ENCODE measurements around the gene ANKRD33B. TPM values are rescaled to one million over a fixed set of nuclear protein-coding genes. Genes with fewer than 3 reads are reported as not detected.
A peak's percentile ranks its signal among the peaks of the same experiment; 100 is the strongest.

The ANKRD33B gene
- total and polyA plus RNA-seq, 11 donors = 0.98 to 33.8 (median 4.9) TPM

DNA sequence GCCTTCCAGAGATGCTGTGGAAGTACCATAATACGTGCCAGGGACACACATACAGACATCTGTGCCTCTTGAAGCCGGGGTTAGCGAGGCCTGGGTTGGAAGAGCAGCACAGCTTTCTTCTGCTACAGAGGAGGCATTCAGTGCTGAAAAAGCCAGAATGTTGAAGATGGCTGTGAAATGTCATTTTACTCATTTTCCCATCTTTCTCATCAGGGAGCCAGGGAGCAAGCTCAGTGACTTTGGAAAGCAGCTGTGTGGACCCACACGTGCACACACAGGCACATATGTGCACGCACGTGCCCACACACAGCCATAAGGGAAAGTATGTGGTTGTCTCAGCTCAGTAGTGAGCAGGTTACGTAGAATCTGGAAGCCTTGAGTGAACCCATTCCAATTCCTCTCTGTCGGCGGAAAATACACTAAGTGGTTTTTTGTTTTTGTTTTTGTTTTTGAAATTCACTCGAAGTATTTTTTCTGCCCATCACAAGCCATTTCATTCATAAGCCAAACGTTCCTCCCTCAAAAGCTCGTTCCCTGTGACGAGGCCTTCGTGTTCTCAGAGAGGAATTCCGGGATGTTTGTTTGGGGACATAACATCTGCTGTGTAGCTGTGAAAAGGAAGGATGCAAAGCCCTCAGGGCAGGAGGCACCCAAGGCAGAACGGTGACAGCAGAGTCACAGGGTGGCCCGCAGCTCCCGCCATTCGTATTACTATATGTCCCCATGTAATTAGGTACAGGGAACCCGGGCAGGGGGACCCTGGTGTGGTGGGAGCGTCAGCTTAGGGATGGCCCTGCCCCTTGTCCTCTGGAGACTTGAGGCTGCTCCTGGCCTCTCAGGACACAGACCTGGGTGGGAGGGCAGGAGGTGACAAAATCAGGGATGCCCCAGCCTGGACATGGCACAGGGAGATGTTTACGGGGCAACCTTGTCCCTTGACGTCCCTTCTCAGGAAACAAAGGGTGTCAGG, 29.0 kb upstream of the ANKRD33B start:
- intact Hi-C loops (cut with DNase I) = no loop called here
- DNase-seq (no peak), ATAC-seq (no peak)
- H3K4me1 ChIP-seq = peaks cover 0 to 31% (median 13%) of the 10 kb centered on the region in 12 donors
- H3K4me3 ChIP-seq = no peak overlapping the region
- 83 to 89% (median 84%) methylated on average over 23 of the region's 23 CpGs for WGBS, 4 donors
- H3K36me3 ChIP-seq = no peaks in the 10 kb centered on the region
- no peaks in the 10 kb centered on the region for H3K9me3 ChIP-seq
- TF ChIP-seq POLR2A (IDR thresholded peaks at IDR 0.05) (no peak), CTCF (IDR thresholded peaks at IDR 0.05) (no peak)
- H3K27ac ChIP-seq = peak overlapping the region in 1 of 12 donors; percentile 49
- peaks cover 0 to 5% (median 0%) of the 10 kb centered on the region in 9 donors for H3K27me3 ChIP-seq

DNA sequence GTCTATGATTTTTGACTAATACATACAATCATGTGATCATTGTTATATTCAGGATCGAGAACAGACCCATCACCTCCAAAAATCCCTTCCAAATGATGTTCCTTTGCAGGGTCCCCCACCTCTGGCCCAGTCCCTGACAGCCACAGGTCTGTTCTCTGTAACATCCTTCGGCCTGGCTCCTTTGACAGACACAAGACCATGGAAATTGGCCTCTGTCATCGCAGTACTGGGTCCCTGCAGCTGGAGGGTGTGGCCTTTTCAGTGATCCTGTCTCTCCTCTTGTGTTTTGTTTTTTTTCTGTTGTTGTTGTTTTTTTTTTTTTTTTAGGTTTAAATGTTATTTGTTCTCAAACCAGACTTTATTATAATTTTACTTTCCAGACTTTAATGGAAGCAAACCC, 27.4 kb upstream of the ANKRD33B start:
- Histone ChIP-seq H3K36me3 (no peaks in the 10 kb centered on the region), H3K27ac (no peak overlapping the region), H3K9me3 (no peaks in the 10 kb centered on the region), H3K4me1 (peaks cover 0 to 33% (median 13%) of the 10 kb centered on the region in 12 donors), H3K27me3 (peaks cover 0 to 5% (median 0%) of the 10 kb centered on the region in 9 donors), H3K4me3 (peak overlapping the region in 2 of 12 donors; percentile 19 to 36)
- ATAC-seq (no peak), DNase-seq (no peak)
- WGBS, 4 donors = 35 to 55% (median 46%) methylated on average over 3 of the region's 3 CpGs
- intact Hi-C loops (cut with DNase I) = no loop called here
- no peak for TF ChIP-seq CTCF (IDR thresholded peaks at IDR 0.05)
- no peak for TF ChIP-seq POLR2A (IDR thresholded peaks at IDR 0.05)

DNA sequence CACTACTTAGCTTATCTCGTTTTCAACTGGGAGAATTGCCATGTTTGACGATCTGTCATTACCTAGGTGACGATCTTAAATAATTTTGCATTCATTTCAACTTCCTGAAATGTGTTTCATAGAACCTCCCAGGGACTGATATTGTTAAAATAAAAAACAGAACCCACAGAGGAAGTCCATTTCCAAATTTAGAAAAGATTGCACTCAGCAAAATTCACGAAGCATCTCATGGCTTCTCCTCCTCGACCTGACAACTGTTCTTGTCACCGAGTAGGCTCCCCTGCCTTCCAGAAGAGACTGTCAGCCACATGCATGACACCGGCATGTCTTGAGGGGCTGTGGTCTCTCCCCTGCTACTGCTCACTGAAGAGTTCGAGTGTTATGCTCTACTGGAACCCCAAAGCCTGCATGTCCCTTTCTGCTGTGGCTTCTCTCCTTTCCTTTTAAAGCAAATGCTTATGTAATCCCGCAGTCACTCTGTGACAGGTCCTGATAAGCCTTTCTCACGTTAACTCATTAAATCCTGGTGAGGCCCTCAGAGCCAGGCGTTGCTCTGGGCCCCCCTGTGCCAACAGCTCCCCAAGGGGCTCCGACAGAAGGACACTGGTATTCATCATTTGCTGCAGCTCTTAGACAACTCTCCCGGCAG, 26.8 kb upstream of the ANKRD33B start:
- H3K9me3 ChIP-seq = no peaks in the 10 kb centered on the region
- H3K36me3 ChIP-seq = no peaks in the 10 kb centered on the region
- H3K4me1 ChIP-seq = peaks cover 0 to 33% (median 13%) of the 10 kb centered on the region in 12 donors
- no peak for DNase-seq
- intact Hi-C loops (cut with DNase I) = no loop called here
- TF ChIP-seq CTCF (IDR thresholded peaks at IDR 0.05) (no peak), POLR2A (IDR thresholded peaks at IDR 0.05) (no peak)
- peak overlapping the region in 6 of 12 donors; percentile 3 to 36 (median 20) for H3K4me3 ChIP-seq
- H3K27ac ChIP-seq = no peak overlapping the region
- peak in 2 of 4 donors; percentile 14 to 16 for ATAC-seq
- peaks cover 0 to 5% (median 0%) of the 10 kb centered on the region in 9 donors for H3K27me3 ChIP-seq
- WGBS, 4 donors = 14 to 18% (median 16%) methylated on average over 13 of the region's 13 CpGs

GRCh38 chr5:10537624-10538023, 26.2 kb upstream of the ANKRD33B start:
- peaks cover 0 to 33% (median 13%) of the 10 kb centered on the region in 12 donors for H3K4me1 ChIP-seq
- H3K36me3 ChIP-seq = no peaks in the 10 kb centered on the region
- no peak for DNase-seq
- 30 to 71% (median 62%) methylated on average over 2 to 4 of the region's 4 CpGs for WGBS, 4 donors
- no peak overlapping the region for H3K27ac ChIP-seq
- no peak for TF ChIP-seq CTCF (IDR thresholded peaks at IDR 0.05)
- no peak for TF ChIP-seq POLR2A (IDR thresholded peaks at IDR 0.05)
- intact Hi-C loops (cut with DNase I) = no loop called here
- no peak overlapping the region for H3K4me3 ChIP-seq
- H3K27me3 ChIP-seq = peaks cover 0 to 5% (median 0%) of the 10 kb centered on the region in 9 donors
- ATAC-seq = peak in 1 of 4 donors; percentile 10
- no peaks in the 10 kb centered on the region for H3K9me3 ChIP-seq

Data from heart left ventricle (tissue), 16 donors.